PC-3 (cell line): ENCODE results near the gene BACE2.
"Not testable (repeated sequence)": the region's sequence is repeated elsewhere in the genome, so short reads cannot be mapped to it uniquely, and the experiment has no call there.

ENCODE experiments used
- CTCF ChIP-seq: fragments of 300-600 bp; sonication (generic); conservative IDR thresholded peaks from 2 replicates; pipeline ENCODE4 v1.5.1; 2017; ENCODE audit warnings: antibody characterized with exemption, low read depth, mild to moderate bottlenecking, low read length
- EZH2phosphoT487 ChIP-seq: fragments of 300-600 bp; sonication (generic); IDR thresholded peaks from 2 replicates; pipeline ENCODE4 v1.6.1; 2018; ENCODE audit warnings: mild to moderate bottlenecking, antibody characterized with exemption, low read length, borderline replicate concordance

GRCh38 chr21:41192552-41192951 lies 24.6 kb downstream of the BACE2 start:
- TF ChIP-seq CTCF, EZH2phosphoT487: not testable (repeated sequence)
